Measurements from ENCODE around the gene SLC6A5. TPM values are rescaled to one million over a fixed set of nuclear protein-coding genes. Genes with fewer than 3 reads are reported as not detected.

Gene SLC6A5
- total and polyA plus RNA-seq, 4 donors: not detected

DNA sequence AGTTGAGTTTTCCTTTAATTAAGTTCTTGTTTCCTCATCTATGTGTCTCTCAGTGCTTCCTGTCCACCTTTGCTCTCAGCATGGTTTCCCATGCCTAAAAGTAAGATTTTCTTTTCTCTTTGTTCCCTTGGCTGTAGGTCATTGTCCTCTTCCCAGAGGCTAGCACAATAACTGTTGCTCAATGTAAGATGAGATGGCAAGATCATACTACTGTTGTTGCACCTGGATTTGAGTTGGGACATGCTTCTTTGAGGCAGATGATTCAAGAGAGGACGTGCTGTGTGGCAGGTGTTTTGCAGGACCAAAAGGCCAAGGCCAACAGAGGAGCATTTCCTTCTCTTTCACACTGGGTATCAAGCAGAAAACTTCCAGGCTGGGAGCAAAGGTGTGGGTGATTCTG is 58.7 kb downstream of the SLC6A5 start:
- no peaks in the 10 kb centered on the region for H3K27me3 ChIP-seq (ENCODE audit: control insufficient read depth in 3 of 3, insufficient read depth in 3 of 3, low read length in 2 of 3)
- H3K9me3 ChIP-seq (ENCODE audit: control insufficient read depth in 4 of 4, insufficient read depth in 3 of 4, low read length in 3 of 4): peaks cover 0 to 2% (median 0%) of the 10 kb centered on the region in 4 donors
- ATAC-seq (ENCODE audit: insufficient read depth, low FRiP score) (no peak), DNase-seq (no peak)
- H3K36me3 ChIP-seq (ENCODE audit: control insufficient read depth in 4 of 4, insufficient read depth in 4 of 4, low read length in 4 of 4): no peaks in the 10 kb centered on the region
- H3K27ac ChIP-seq (ENCODE audit: low read depth in 1 of 2, low read length in 1 of 2): no peak overlapping the region
- no peak overlapping the region for H3K4me3 ChIP-seq
- TF ChIP-seq, protein P1, sequence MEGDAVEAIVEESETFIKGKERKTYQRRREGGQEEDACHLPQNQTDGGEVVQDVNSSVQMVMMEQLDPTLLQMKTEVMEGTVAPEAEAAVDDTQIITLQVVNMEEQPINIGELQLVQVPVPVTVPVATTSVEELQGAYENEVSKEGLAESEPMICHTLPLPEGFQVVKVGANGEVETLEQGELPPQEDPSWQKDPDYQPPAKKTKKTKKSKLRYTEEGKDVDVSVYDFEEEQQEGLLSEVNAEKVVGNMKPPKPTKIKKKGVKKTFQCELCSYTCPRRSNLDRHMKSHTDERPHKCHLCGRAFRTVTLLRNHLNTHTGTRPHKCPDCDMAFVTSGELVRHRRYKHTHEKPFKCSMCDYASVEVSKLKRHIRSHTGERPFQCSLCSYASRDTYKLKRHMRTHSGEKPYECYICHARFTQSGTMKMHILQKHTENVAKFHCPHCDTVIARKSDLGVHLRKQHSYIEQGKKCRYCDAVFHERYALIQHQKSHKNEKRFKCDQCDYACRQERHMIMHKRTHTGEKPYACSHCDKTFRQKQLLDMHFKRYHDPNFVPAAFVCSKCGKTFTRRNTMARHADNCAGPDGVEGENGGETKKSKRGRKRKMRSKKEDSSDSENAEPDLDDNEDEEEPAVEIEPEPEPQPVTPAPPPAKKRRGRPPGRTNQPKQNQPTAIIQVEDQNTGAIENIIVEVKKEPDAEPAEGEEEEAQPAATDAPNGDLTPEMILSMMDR (IDR thresholded peaks at IDR 0.05; ENCODE audit: control extremely low read depth, extremely low read depth): no peak
- no peak overlapping the region for H3K9ac ChIP-seq (ENCODE audit: insufficient read depth in 1 of 2, low read length in 2 of 2)
- WGBS, 2 donors: 45 to 71% methylated on average over 1 of the region's 1 CpG
- peaks cover 0 to 6% (median 0%) of the 10 kb centered on the region in 5 donors for H3K4me1 ChIP-seq (ENCODE audit: control insufficient read depth in 5 of 5, insufficient read depth in 5 of 5, low read length in 5 of 5)

DNA sequence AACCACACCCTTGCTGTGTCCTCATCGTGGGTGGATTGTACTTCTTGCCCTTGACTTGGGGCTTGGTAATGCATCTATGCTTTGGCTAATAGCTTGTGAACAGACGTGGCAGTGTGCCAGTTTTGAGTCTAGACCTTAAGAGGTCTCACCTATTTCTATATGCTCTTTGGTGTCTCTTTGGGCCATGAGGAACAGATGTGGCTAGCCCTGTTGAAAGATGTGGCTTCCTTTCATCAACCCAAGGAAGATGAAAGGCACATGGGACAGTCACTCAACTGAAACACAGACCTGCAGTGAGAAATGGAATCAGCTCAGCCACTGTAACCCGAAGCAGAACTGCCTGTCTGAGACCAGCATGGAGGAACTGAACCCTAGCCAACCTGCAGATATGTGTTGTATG is 62.0 kb downstream of the SLC6A5 start:
- Histone ChIP-seq H3K36me3 (ENCODE audit: control insufficient read depth in 4 of 4, insufficient read depth in 4 of 4, low read length in 4 of 4) (no peaks in the 10 kb centered on the region), H3K27ac (ENCODE audit: low read depth in 1 of 2, low read length in 1 of 2) (no peak overlapping the region), H3K9me3 (ENCODE audit: control insufficient read depth in 4 of 4, insufficient read depth in 3 of 4, low read length in 3 of 4) (peaks cover 0 to 2% (median 0%) of the 10 kb centered on the region in 4 donors), H3K4me1 (ENCODE audit: control insufficient read depth in 5 of 5, insufficient read depth in 5 of 5, low read length in 5 of 5) (no peaks in the 10 kb centered on the region), H3K27me3 (ENCODE audit: control insufficient read depth in 3 of 3, insufficient read depth in 3 of 3, low read length in 2 of 3) (peaks cover 0 to 3% (median 0%) of the 10 kb centered on the region in 3 donors), H3K9ac (ENCODE audit: insufficient read depth in 1 of 2, low read length in 2 of 2) (no peak overlapping the region), H3K4me3 (no peak overlapping the region)
- DNase-seq (no peak), ATAC-seq (ENCODE audit: insufficient read depth, low FRiP score) (no peak)
- 72 to 75% methylated on average over 3 of the region's 3 CpGs for WGBS, 2 donors
- TF ChIP-seq, protein P1 (IDR thresholded peaks at IDR 0.05; ENCODE audit: control extremely low read depth, extremely low read depth): no peak

DNA sequence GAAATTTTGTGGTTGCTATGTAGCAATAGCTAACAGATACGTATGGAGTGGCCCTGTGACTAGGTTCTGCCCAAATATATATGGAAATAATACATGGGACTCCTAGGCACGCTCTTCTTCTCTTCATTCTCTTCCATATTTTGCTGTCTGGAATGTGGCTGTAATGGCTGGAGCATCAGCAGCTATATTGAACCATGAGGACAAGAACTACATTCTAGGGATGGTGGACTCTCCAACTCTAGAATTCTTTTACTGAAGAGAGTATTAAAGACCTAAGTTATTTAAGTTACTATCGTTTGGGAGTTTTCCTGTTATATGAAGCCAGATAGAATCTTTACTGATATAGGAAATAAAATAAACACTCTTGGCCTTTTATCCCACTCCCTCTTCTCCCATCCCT is 62.4 kb downstream of the SLC6A5 start:
- H3K36me3 ChIP-seq (ENCODE audit: control insufficient read depth in 4 of 4, insufficient read depth in 4 of 4, low read length in 4 of 4): no peaks in the 10 kb centered on the region
- TF ChIP-seq, protein P1 (IDR thresholded peaks at IDR 0.05; ENCODE audit: control extremely low read depth, extremely low read depth): no peak
- H3K27ac ChIP-seq (ENCODE audit: low read depth in 1 of 2, low read length in 1 of 2): no peak overlapping the region
- ATAC-seq (ENCODE audit: insufficient read depth, low FRiP score) (no peak), DNase-seq (no peak)
- H3K4me3 ChIP-seq: no peak overlapping the region
- H3K9me3 ChIP-seq (ENCODE audit: control insufficient read depth in 4 of 4, insufficient read depth in 3 of 4, low read length in 3 of 4): peaks cover 0 to 2% (median under 1%) of the 10 kb centered on the region in 4 donors
- H3K27me3 ChIP-seq (ENCODE audit: control insufficient read depth in 3 of 3, insufficient read depth in 3 of 3, low read length in 2 of 3): peaks cover 0 to 7% (median under 1%) of the 10 kb centered on the region in 3 donors
- H3K4me1 ChIP-seq (ENCODE audit: control insufficient read depth in 5 of 5, insufficient read depth in 5 of 5, low read length in 5 of 5): no peaks in the 10 kb centered on the region
- WGBS, 2 donors: 77 to 83% methylated on average over 3 of the region's 3 CpGs
- H3K9ac ChIP-seq (ENCODE audit: insufficient read depth in 1 of 2, low read length in 2 of 2): no peak overlapping the region
